ENCODE data around the gene MAP3K9. TPM values are rescaled to one million over a fixed set of nuclear protein-coding genes. Genes with fewer than 3 reads are reported as not detected.
"Not testable (repeated sequence)": the region's sequence is repeated elsewhere in the genome, so short reads cannot be mapped to it uniquely, and the experiment has no call there.

MAP3K9 gene
- total RNA-seq, 1 donor = 7.5 TPM

DNA sequence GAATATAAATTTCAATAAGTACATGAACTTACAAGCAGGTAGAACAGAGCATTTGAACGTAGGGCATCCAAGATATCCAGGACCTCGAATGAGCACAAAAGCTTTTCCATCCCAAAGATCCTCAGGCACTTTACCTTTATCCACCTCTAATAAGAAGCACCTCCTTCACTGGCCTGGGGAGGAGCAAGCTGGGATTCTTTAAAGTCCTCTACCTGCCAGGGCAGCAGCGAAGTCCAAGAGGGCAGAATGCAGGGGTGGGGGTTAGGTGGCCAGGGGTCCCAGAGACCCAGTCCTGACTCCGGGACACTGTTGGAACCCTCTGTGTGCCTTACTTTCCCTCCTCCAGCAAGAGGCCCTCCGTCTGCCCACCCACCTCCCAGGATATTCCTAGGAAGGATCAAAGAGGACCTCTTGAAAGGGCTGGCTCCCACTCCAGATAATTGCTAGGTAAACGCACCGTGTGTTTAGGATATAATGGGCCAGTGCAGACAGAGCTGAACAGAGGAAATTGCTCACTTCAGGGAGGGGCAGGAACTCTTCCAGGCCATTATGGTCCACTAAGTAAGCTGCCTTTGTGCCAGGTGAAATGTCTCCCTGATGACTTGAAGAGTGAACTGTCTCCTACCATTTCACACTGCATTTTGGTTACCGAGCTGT, 99.5 kb downstream of the MAP3K9 start:
- Histone ChIP-seq H3K4me1 (ENCODE audit: insufficient read depth, low read length) (peaks cover 4% of the 10 kb centered on the region), H3K9me3 (ENCODE audit: low read depth, low read length) (no peaks in the 10 kb centered on the region), H3K27me3 (ENCODE audit: insufficient read depth, low read length) (no peaks in the 10 kb centered on the region), H3K4me3 (ENCODE audit: low read length) (no peak overlapping the region)

DNA sequence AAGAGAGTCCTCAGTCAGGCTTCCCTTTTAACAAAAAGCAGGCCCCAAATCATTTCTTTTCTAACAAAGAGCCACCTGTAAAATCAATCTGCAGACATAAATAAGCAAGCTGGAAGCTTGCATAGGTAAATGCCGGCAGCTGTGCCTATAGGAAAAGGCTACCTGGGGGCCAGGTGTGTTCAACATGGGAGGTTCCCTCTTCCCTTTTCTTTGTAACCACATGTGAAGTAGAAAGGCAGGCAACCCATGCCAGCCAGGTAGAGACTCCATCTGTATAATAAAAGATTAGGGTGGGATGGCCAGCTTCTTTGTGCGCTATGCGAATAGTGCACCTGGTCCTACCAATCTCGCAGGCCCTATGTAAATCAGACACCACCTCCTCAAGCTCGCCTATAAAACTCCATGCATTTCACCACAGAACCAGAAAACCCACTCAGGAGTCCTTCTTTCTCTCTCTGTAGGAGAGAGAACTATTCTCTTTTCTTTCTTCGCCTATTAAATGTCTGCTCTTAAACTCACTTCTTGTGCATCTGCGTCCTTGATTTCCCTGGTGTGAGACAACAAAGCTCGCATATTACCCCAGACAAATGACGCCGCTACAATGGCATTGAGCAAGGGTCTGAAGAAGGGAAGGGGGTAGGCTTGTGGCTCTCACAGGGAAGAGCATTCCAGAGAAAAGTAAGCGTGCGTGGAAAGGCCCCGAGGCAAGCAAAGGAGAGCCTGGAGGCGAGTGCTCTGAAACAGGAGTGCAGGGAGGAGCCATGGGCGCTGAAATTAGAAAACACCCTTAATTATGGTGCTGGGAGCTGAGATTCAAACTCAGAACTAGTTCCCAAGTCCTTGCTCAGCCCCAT, 100.4 kb downstream of the MAP3K9 start:
- Histone ChIP-seq H3K9me3 (ENCODE audit: low read depth, low read length) (no peaks in the 10 kb centered on the region), H3K27me3 (ENCODE audit: insufficient read depth, low read length) (no peaks in the 10 kb centered on the region), H3K4me3 (ENCODE audit: low read length) (no peak overlapping the region), H3K4me1 (ENCODE audit: insufficient read depth, low read length) (no peaks in the 10 kb centered on the region)

DNA sequence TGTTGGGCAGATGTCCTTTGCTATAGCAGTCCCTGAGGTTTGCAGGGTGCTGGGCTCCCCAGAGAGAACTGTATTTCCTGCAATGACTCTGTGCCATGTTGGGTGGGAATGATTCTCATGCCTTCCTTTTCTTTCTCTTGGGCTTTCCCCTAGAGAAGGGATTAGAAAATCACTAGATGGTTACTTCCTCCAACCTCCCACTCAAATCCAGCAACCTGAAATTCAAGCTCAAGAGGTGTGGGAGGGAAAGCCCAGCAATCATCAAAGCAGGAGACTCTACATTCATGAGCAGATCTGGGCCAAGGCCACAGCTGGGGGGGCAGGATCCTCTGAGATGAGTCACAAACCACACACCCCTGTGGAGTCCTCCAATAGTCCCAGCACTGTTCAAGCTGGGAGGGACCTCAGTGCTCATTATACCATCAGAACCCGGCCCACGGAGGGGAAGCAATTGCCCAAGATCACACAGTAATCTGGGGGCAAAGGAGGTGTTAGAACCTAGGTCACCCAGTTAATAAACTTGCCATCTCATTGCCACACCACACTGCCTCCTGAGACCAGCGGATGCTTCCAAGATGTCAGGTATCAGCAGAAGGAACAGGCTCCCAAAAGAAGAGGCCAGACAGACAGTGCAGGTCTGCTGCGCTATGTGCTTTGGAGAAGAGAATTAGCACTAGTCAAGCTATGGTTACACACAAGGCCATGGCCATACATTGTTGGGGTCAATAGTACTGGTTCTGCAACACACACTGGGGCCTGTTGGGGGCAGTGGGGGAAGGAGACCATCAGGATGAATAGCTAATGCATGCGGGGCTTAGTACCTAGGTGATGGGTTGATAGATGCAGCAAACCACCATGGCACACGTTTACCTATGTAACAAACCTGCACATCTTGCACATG, 101.9 kb downstream of the MAP3K9 start:
- H3K4me1 ChIP-seq (ENCODE audit: insufficient read depth, low read length) = peaks cover 3% of the 10 kb centered on the region
- H3K27me3 ChIP-seq (ENCODE audit: insufficient read depth, low read length) = no peaks in the 10 kb centered on the region
- no peaks in the 10 kb centered on the region for H3K9me3 ChIP-seq (ENCODE audit: low read depth, low read length)
- H3K4me3 ChIP-seq (ENCODE audit: low read length) = no peak overlapping the region

DNA sequence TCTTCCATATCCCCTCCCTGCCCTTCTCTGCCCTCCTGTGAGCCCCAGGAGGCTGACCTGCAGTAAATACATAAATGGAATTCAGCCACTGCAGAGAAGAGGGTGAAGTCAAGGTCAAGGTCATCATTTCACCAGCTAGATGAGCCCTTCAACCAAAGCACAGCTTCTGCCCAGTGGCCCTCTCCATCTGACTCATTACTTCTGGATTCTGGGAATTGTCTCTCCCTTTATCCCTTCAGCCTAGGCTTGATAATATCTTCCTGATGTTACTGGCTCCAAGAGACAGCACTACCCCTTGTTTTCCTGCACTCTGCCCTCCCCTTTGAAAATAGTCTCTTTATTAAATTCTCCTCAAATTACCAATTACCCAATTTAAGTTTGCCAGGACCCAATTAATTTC, 103.1 kb downstream of the MAP3K9 start:
- H3K4me1 ChIP-seq (ENCODE audit: insufficient read depth, low read length) = peaks cover 15% of the 10 kb centered on the region
- no peaks in the 10 kb centered on the region for H3K9me3 ChIP-seq (ENCODE audit: low read depth, low read length)
- H3K4me3 ChIP-seq (ENCODE audit: low read length) = no peak overlapping the region
- H3K27me3 ChIP-seq (ENCODE audit: insufficient read depth, low read length) = no peaks in the 10 kb centered on the region

DNA sequence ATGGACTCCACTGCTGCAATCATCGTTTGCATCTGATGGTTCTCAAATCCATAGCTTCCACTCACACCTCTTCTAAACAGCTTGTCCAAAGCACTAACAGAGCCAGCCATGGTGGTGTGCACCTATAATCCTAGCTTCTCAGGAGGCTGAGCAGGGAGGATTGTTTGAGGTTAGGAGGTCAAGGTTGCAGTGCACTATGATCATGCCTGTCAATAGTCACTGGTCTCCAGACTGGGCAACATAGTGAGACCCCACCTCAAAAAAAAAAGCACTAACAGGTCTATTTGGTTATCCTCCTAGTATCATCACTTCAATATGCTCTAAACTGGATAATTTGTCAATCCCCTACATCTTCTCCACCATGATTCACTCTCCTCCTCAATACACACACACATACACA, 104.4 kb downstream of the MAP3K9 start:
- no peaks in the 10 kb centered on the region for H3K9me3 ChIP-seq (ENCODE audit: low read depth, low read length)
- H3K27me3 ChIP-seq (ENCODE audit: insufficient read depth, low read length) = no peaks in the 10 kb centered on the region
- H3K4me1 ChIP-seq (ENCODE audit: insufficient read depth, low read length) = peaks cover 22% of the 10 kb centered on the region
- no peak overlapping the region for H3K4me3 ChIP-seq (ENCODE audit: low read length)

DNA sequence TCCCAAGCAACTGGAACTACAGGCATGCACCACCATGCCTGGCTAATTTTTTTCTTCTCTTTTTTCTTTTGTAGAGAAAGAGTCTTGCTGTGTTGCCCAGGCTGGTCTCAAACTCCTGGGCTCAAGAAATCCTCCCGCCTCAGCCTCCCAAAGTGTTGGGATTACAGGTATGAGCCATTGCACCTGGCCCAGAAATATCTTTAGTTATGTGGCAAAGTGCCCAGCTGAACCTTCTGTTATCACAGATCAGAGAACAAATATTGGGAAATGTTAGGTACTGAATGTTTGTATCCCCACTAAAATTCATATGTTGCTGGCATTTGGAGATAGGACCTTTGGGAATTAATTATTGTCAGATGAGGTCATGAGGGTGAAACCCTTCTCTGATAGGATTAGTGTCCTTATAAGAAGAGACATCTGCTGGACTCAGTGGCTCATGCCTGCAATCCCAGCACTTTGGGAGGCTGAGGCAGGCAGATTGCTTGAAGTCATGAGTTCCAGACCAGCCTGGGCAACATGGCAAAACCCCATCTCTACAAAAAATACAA, 105.6 kb downstream of the MAP3K9 start:
- not testable (repeated sequence) for H3K4me3 ChIP-seq (ENCODE audit: low read length); H3K27me3 ChIP-seq (ENCODE audit: insufficient read depth, low read length); H3K9me3 ChIP-seq (ENCODE audit: low read depth, low read length)
- peaks cover 29% of the 10 kb centered on the region for H3K4me1 ChIP-seq (ENCODE audit: insufficient read depth, low read length)

DNA sequence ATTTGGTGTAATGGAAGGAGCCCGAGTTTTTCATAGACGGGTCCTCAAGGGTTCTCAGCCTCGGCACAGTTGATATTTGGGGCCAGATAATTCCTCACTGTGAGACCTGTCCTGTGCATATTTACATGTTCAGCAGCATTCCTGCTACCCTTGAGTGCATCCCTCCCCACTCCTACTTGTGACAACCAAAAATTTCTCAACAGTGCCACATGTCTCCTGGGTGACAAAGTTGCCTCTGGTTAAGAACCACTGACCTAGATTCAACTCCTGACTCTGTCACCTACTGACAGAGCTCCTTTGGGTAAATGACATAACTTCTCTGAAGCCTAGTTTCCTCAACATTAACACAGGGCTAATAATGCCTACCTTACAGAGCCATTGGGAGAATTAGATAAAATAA, 107.2 kb downstream of the MAP3K9 start:
- no peaks in the 10 kb centered on the region for H3K9me3 ChIP-seq (ENCODE audit: low read depth, low read length)
- no peak overlapping the region for H3K4me3 ChIP-seq (ENCODE audit: low read length)
- no peaks in the 10 kb centered on the region for H3K27me3 ChIP-seq (ENCODE audit: insufficient read depth, low read length)
- peaks cover 45% of the 10 kb centered on the region for H3K4me1 ChIP-seq (ENCODE audit: insufficient read depth, low read length)

DNA sequence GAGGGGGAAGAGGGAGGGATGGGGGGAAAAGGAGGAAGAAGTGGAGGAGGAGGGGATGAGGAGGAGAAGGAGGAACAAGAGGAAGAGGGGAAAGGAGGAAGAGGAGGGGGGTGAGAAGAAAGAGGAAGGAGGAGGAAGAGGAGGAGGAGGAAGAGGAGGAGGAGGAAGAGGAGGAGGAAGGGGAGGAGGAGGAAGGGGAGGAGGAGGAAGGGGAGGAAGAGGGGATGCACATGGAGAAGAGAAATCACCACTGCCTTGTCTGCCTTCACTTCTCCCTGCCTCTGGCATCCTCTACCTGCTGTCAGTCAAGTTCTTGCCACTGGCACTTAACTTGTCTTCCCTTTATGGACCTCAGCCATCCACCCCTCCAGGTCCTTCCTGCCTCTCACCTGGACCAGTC, 107.7 kb downstream of the MAP3K9 start:
- H3K4me3 ChIP-seq (ENCODE audit: low read length) = no peak overlapping the region
- no peaks in the 10 kb centered on the region for H3K9me3 ChIP-seq (ENCODE audit: low read depth, low read length)
- peaks cover 48% of the 10 kb centered on the region for H3K4me1 ChIP-seq (ENCODE audit: insufficient read depth, low read length)
- no peaks in the 10 kb centered on the region for H3K27me3 ChIP-seq (ENCODE audit: insufficient read depth, low read length)

DNA sequence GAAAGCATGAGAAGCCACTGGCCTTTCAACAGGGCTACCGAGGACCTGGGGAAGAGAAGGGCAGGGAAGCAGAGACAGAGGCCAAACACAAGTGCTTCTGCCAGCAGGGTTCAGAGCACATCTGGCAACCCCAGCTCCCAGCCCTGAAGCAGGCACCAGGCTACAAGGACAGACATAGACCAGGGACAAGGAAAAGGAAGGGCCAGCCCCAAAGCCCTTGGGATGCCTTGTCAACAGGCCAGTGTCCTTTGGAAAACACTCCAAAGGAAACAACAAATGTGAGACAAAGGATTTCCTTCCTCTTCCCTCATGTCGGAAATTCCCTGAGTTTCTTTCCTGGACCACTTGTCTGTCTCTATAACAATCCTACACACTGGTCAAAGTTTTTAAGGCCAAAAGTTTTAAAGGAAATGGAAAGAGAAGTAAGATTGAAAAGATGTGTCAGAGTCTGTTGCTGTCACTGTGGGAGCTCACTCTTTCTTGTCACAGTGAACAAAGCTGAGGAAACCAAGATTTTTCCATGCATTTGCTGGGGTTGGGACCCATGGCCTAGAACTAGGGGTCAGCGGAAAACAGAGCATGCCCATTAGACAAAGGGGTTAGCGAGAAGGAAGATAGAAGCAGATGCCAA, 108.2 kb downstream of the MAP3K9 start:
- Histone ChIP-seq H3K4me3 (ENCODE audit: low read length) (no peak overlapping the region), H3K9me3 (ENCODE audit: low read depth, low read length) (no peaks in the 10 kb centered on the region), H3K27me3 (ENCODE audit: insufficient read depth, low read length) (no peaks in the 10 kb centered on the region), H3K4me1 (ENCODE audit: insufficient read depth, low read length) (peaks cover 48% of the 10 kb centered on the region)

DNA sequence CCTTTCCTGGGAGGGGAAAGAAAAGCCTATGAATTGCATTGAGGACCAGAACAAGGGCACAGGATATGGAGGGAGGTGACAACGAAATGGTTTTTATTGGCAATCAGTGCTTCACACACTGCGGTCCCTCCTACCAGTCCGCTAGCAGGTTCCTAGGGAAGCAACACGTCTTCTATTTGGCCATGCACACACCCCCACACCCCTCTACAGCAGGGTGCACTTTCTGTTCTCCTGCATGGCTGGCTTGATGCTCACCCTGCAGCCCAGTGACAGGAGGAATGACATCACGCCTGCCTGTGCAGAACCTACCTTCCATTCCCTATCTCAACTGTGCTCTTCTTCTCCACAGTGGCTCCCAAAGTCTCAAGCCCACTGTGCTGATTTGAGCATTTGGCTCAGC, 109.7 kb downstream of the MAP3K9 start:
- H3K4me3 ChIP-seq (ENCODE audit: low read length) = no peak overlapping the region
- no peaks in the 10 kb centered on the region for H3K9me3 ChIP-seq (ENCODE audit: low read depth, low read length)
- peaks cover 48% of the 10 kb centered on the region for H3K4me1 ChIP-seq (ENCODE audit: insufficient read depth, low read length)
- no peaks in the 10 kb centered on the region for H3K27me3 ChIP-seq (ENCODE audit: insufficient read depth, low read length)

DNA sequence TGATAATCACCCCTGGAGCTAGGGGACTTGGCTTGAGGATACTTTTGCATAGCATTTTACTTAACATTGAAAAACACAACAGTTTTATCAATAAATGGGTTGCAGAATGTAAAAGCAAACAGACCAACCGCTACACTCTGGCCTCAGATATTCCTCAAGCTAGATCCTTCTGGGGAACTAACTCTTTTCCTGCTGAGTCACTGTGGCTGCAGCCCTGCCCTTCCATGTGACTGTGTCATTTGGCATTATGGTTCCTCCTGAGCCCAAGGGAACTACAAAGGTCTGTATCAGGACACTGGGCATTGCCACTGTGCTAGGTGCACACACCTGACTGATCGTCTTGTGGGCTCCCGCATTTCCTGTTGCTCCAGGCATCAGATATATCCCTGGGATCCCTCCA, 111.0 kb downstream of the MAP3K9 start:
- Histone ChIP-seq H3K4me1 (ENCODE audit: insufficient read depth, low read length) (peaks cover 48% of the 10 kb centered on the region), H3K27me3 (ENCODE audit: insufficient read depth, low read length) (no peaks in the 10 kb centered on the region), H3K4me3 (ENCODE audit: low read length) (no peak overlapping the region), H3K9me3 (ENCODE audit: low read depth, low read length) (no peaks in the 10 kb centered on the region)

DNA sequence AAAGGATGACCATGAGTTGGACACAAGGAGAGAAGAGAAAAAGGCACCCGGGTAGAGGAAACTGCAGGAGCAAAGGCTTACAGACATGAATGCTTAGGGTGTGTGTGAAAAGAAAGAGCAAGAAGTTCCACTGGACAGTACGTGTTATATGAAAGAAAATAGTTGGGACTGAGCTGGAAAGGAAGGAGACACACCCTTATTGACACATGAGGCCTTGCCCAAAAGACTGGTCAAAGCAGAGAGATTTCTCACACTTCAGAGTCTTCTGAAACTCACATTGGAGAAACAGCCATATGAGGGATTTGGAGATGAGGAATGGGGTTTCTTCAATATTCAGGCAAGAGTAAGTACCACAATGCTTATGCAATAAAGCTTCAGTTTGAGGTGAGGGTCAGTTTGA, 111.6 kb downstream of the MAP3K9 start:
- Histone ChIP-seq H3K4me3 (ENCODE audit: low read length) (no peak overlapping the region), H3K27me3 (ENCODE audit: insufficient read depth, low read length) (no peaks in the 10 kb centered on the region), H3K4me1 (ENCODE audit: insufficient read depth, low read length) (peaks cover 47% of the 10 kb centered on the region), H3K9me3 (ENCODE audit: low read depth, low read length) (no peaks in the 10 kb centered on the region)

DNA sequence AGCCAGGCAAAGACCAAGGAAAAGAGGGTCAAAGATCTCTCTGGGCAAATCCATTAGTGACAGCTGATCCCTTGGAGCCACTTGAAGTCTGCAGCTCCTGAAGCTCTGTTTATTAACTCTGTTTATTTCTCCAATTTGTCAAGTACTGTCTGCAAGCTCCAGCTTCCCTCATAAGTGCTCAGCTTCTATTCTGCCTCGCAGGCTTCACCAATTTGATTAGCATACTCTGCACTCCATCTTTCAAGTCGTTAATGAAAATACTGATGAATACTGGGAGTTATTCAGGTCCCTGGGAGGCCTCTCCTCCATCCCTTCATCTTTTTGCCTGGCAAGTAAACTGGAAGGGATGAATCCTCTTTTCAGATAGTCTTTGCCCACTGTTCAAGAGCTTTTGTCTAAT, 113.3 kb downstream of the MAP3K9 start:
- no peak overlapping the region for H3K4me3 ChIP-seq (ENCODE audit: low read length)
- H3K9me3 ChIP-seq (ENCODE audit: low read depth, low read length) = no peaks in the 10 kb centered on the region
- peaks cover 45% of the 10 kb centered on the region for H3K4me1 ChIP-seq (ENCODE audit: insufficient read depth, low read length)
- H3K27me3 ChIP-seq (ENCODE audit: insufficient read depth, low read length) = no peaks in the 10 kb centered on the region

DNA sequence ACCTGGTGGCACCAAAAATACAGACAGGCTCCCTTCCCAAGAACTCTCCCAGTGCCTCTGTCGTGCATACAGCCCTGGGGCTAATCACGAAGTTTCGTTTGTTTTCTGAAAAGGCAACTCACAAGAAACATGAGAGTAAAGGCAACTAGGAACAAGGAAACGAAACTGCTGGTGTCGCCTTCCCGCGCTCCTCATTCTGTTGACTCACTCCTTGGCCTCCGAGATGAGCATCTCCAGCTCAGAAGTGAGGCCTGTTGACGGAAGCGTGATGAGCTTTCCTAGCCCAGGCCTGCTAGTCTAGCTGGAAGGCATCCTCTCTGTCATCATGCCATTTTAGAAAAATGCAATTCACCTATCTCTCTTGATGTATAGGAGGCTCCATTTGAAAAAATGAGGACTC, 117.1 kb downstream of the MAP3K9 start:
- Histone ChIP-seq H3K27me3 (ENCODE audit: insufficient read depth, low read length) (no peaks in the 10 kb centered on the region), H3K9me3 (ENCODE audit: low read depth, low read length) (no peaks in the 10 kb centered on the region), H3K4me3 (ENCODE audit: low read length) (no peak overlapping the region), H3K4me1 (ENCODE audit: insufficient read depth, low read length) (peaks cover 15% of the 10 kb centered on the region)
